Naive thymus-derived CD4-positive, alpha-beta T cell (primary cell): ENCODE measurements around the gene EDN3. TPM values are rescaled to one million over a fixed set of nuclear protein-coding genes. Genes with fewer than 3 reads are reported as not detected.

Experiments used
- ATAC-seq: fragments of 150-1000 bp; cut with Tn5 transposase; 2 replicates; pipeline ENCODE4 v1.10.0; 2021; ENCODE audit warnings: mild to moderate bottlenecking, moderate library complexity
- CTCF ChIA-PET: fragments of 350-600 bp; sonication (Branson Sonifier 250); formaldehyde crosslinking; loops from one replicate; lab custom pipeline; 2021; ENCODE audit warnings: antibody characterized with exemption; lab: Charles Lee
- POLR2A ChIA-PET: fragments of 350-600 bp; sonication (Branson Sonifier 250); formaldehyde crosslinking; loops from one replicate; lab custom pipeline; 2021; ENCODE audit warnings: antibody characterized with exemption, inconsistent platforms; lab: Charles Lee
- DNase-seq, 9 donors: peaks; one replicate each; pipeline versions ENCODE4 v3.0.0 to v3.0.0-alpha.2; 2020 to 2022; ENCODE audit warnings: mixed read lengths in 1 of 9
- H3K27ac ChIP-seq: one replicate; pipeline ENCODE4 v1.7.0; 2013; ENCODE audit warnings: mild to moderate bottlenecking, low read depth, low read length, moderate library complexity
- H3K27me3 ChIP-seq, 2 donors: one replicate each; pipeline ENCODE4 v1.7.0; 2013; ENCODE audit warnings: low read length in 2 of 2, mild to moderate bottlenecking in 2 of 2, moderate library complexity in 2 of 2; ENCODE audit not compliant: control insufficient read depth in 2 of 2, insufficient read depth in 2 of 2
- H3K36me3 ChIP-seq, 3 experiments: 1 replicate in 2 of 3; 2 replicates in 1 of 3; pipeline ENCODE4 v1.7.0; 2013; ENCODE audit warnings: low read length in 3 of 3, mild to moderate bottlenecking in 3 of 3, moderate library complexity in 1 of 3; ENCODE audit not compliant: insufficient read depth in 3 of 3, control insufficient read depth in 2 of 3
- H3K4me1 ChIP-seq, 2 donors: one replicate each; pipeline ENCODE4 v1.7.0; 2013; ENCODE audit warnings: low read length in 2 of 2, mild to moderate bottlenecking in 2 of 2, moderate library complexity in 1 of 2; ENCODE audit not compliant: control insufficient read depth in 2 of 2, insufficient read depth in 2 of 2
- H3K4me3 ChIP-seq: 2 replicates; pipeline ENCODE4 v1.7.0; 2013; ENCODE audit warnings: mild to moderate bottlenecking, low read length
- H3K9me3 ChIP-seq, 3 experiments: 1 replicate in 2 of 3; 2 replicates in 1 of 3; pipeline ENCODE4 v1.7.0; 2013; ENCODE audit warnings: low read length in 3 of 3; ENCODE audit not compliant: control insufficient read depth in 2 of 3
- H3K27ac Mint-ChIP-seq, 9 donors: one replicate each; pipeline ENCODE4 v1.8.0; 2020 to 2022; ENCODE audit warnings: mixed read lengths in 9 of 9, mild to moderate bottlenecking in 8 of 9, moderate library complexity in 5 of 9, inconsistent platforms in 2 of 9
- H3K27me3 Mint-ChIP-seq, 5 donors: one replicate each; pipeline ENCODE4 v1.8.0; 2021 to 2022; ENCODE audit warnings: mixed read lengths in 5 of 5, mild to moderate bottlenecking in 1 of 5
- H3K36me3 Mint-ChIP-seq, 5 donors: one replicate each; pipeline ENCODE4 v1.8.0; 2020 to 2022; ENCODE audit warnings: mixed read lengths in 5 of 5, mild to moderate bottlenecking in 3 of 5, inconsistent platforms in 1 of 5
- H3K4me1 Mint-ChIP-seq, 7 donors: one replicate each; pipeline ENCODE4 v1.8.0; 2020 to 2022; ENCODE audit warnings: mixed read lengths in 7 of 7, mild to moderate bottlenecking in 3 of 7, inconsistent platforms in 1 of 7
- H3K4me3 Mint-ChIP-seq, 10 donors: one replicate each; pipeline ENCODE4 v1.8.0; 2020 to 2022; ENCODE audit warnings: mild to moderate bottlenecking in 10 of 10, mixed read lengths in 10 of 10, moderate library complexity in 6 of 10, inconsistent platforms in 2 of 10
- H3K9me3 Mint-ChIP-seq, 11 donors: one replicate each; pipeline ENCODE4 v1.8.0; 2020 to 2022; ENCODE audit warnings: mixed read lengths in 11 of 11, mild to moderate bottlenecking in 4 of 11, inconsistent platforms in 1 of 11, moderate library complexity in 1 of 11
- intact Hi-C, 2 donors: fragments of 100-400 bp; cut with micrococcal nuclease; formaldehyde crosslinking; loops; one replicate each; pipeline ENCODE4 v1.15.1; 2023
- polyA plus RNA-seq, 2 donors: library from polyadenylated mRNA; unstranded; fragments of 300-500 nt; fragmentation: Illumina TruSeq; gene quantifications; one replicate each; pipeline ENCODE4 v1.2.3, GENCODE V29; 2021
- total RNA-seq, 6 experiments: library from RNA in 5 of 6; stranded (reverse) in 5 of 6; gene quantifications; 1 replicate in 5 of 6; 2 replicates in 1 of 6; pipeline ENCODE4 v1.2.3 and lab custom pipeline; 2021 to 2026

The EDN3 gene
- total and polyA plus RNA-seq, 7 experiments from 2014 or later = 0.13 to 0.56 (median 0.40) TPM; not detected in 3

DNA sequence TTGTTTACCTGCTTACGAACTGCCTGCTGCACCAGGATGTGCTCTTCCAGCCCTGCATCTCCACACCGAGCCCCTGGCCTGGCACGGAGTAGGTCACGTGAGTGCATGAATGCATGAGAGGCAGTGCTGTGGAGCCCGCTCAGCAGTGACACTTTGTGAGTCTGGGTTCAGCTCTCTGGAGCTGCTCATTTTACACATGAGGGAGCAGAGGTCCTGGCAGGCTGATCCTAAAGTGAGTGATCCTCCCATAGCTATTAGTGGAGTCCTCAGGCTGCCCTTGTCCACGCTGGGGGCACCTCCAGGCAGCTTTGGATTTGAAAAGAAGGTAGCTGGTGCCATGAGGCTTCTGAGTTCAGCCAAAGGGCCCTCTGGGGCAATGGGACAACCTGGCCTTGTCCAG is 64.2 kb downstream of the EDN3 start:
- H3K27ac ChIP-seq = no peak overlapping the region
- no peaks in the 10 kb centered on the region for H3K4me1 ChIP-seq
- no peaks in the 10 kb centered on the region for H3K36me3 ChIP-seq
- H3K27me3 ChIP-seq = no peaks in the 10 kb centered on the region
- H3K27me3 Mint-ChIP-seq = peaks cover 0 to 11% (median 0%) of the 10 kb centered on the region in 5 donors
- intact Hi-C loops = no loop called here
- no peak for DNase-seq
- no peaks in the 10 kb centered on the region for H3K4me1 Mint-ChIP-seq
- no peak overlapping the region for H3K4me3 ChIP-seq
- POLR2A ChIA-PET = no interaction called here
- no peak overlapping the region for H3K4me3 Mint-ChIP-seq
- ATAC-seq = no peak
- H3K36me3 Mint-ChIP-seq = no peaks in the 10 kb centered on the region
- H3K9me3 Mint-ChIP-seq = no peaks in the 10 kb centered on the region
- H3K9me3 ChIP-seq = no peaks in the 10 kb centered on the region
- H3K27ac Mint-ChIP-seq = no peak overlapping the region
- CTCF ChIA-PET = interaction anchor here (0.7 kb wide), 1 partner anchor 40 kb away, joined by 3 read pairs; no protein-coding TSS in a partner anchor

DNA sequence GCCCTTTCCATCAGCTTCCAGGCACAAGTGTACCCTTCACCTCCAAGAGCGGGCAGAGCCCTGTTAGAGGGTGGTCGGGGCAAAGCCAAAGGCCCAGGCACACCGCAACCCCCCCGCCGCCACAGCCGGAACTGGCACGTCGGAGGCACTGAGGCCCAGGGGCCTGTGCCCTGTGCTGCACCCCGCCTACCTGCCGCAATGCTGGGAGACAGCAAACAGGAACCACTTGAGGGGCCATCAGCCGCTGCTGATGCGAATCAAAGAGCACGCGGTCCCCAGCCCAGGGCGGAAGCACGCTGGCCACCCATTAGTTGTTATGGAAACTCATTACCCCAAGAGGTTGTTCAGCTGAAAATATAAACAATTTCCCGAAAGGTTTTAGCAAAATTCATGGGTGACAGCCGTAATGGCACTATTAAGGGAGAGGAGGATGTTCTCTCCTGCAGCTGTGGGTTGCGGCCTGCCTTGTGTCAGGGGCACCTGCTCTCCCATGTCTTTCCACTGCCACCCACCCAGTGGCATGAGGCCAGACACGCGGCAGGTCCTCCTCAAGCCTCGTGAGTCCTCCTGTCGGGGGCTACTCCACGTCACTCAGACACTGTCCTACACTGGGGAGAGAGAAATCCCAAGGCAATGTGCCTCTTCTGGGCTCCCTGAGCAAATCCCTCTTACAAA is 65.3 kb downstream of the EDN3 start:
- CTCF ChIA-PET = no interaction called here
- no peaks in the 10 kb centered on the region for H3K36me3 Mint-ChIP-seq
- Histone ChIP-seq H3K27me3 (no peaks in the 10 kb centered on the region), H3K9me3 (no peaks in the 10 kb centered on the region), H3K4me1 (no peaks in the 10 kb centered on the region), H3K36me3 (no peaks in the 10 kb centered on the region), H3K27ac (no peak overlapping the region), H3K4me3 (no peak overlapping the region)
- DNase-seq (no peak), ATAC-seq (no peak)
- H3K27ac Mint-ChIP-seq = no peak overlapping the region
- no peaks in the 10 kb centered on the region for H3K4me1 Mint-ChIP-seq
- peaks cover 0 to 11% (median 2%) of the 10 kb centered on the region in 5 donors for H3K27me3 Mint-ChIP-seq
- no peaks in the 10 kb centered on the region for H3K9me3 Mint-ChIP-seq
- POLR2A ChIA-PET = no interaction called here
- intact Hi-C loops = no loop called here
- no peak overlapping the region for H3K4me3 Mint-ChIP-seq

DNA sequence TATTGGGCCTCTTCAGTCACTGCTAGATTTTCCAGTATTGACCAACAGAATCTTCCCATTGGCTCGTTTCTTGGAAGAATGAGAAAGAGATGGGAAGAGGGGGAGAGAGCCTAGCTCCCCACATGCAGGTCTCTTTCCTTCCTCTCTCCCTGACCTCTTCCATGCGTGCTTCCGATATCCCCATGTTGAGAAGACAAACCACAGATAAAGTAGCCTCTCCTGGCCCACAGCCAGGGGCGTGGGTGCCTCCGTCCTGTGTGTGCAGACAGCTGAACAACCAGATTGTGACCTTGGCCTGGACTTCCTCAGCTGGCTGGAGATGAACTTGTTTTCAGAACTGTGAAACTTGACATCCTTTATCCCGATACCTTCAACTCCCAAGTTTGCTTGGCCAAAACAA is 71.0 kb downstream of the EDN3 start:
- no peak overlapping the region for H3K27ac ChIP-seq
- no peaks in the 10 kb centered on the region for H3K27me3 ChIP-seq
- ChIA-PET POLR2A (no interaction called here), CTCF (no interaction called here)
- intact Hi-C loops = no loop called here
- H3K36me3 Mint-ChIP-seq = peaks cover 0 to 4% (median 0%) of the 10 kb centered on the region in 5 donors
- H3K4me1 ChIP-seq = no peaks in the 10 kb centered on the region
- no peaks in the 10 kb centered on the region for H3K9me3 Mint-ChIP-seq
- no peaks in the 10 kb centered on the region for H3K36me3 ChIP-seq
- H3K4me1 Mint-ChIP-seq = peaks cover 0 to 2% (median 0%) of the 10 kb centered on the region in 7 donors
- H3K4me3 Mint-ChIP-seq = no peak overlapping the region
- H3K27ac Mint-ChIP-seq = no peak overlapping the region
- peaks cover 0 to 14% (median 9%) of the 10 kb centered on the region in 5 donors for H3K27me3 Mint-ChIP-seq
- DNase-seq (no peak), ATAC-seq (no peak)
- no peaks in the 10 kb centered on the region for H3K9me3 ChIP-seq
- no peak overlapping the region for H3K4me3 ChIP-seq

DNA sequence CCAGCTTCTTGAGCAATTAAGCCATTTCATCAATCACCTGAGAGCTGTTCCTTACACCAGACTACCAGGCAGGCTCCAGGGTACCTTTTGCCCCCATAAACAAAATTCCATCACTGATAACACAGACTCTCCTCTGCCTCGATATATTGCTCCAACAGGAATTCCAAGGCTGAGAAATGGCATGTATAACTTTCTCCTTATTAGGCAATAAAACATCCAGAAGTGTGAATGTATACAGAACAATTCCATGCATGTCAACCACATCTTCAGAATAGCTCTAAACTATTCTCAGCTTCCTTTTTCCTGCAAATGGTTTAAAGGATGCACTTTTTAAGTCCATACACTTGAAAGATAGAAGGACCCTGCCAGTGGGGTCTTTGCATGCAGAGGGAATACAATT is 73.8 kb downstream of the EDN3 start:
- H3K9me3 ChIP-seq = no peaks in the 10 kb centered on the region
- ATAC-seq (no peak), DNase-seq (no peak)
- Mint-ChIP-seq H3K9me3 (no peaks in the 10 kb centered on the region), H3K4me3 (no peak overlapping the region), H3K4me1 (peaks cover 0 to 6% (median 2%) of the 10 kb centered on the region in 7 donors), H3K27ac (no peak overlapping the region), H3K36me3 (peaks cover 0 to 4% (median 0%) of the 10 kb centered on the region in 5 donors), H3K27me3 (peaks cover 0 to 14% (median 9%) of the 10 kb centered on the region in 5 donors)
- H3K36me3 ChIP-seq = no peaks in the 10 kb centered on the region
- ChIA-PET CTCF (no interaction called here), POLR2A (no interaction called here)
- H3K27ac ChIP-seq = no peak overlapping the region
- H3K4me1 ChIP-seq = no peaks in the 10 kb centered on the region
- H3K27me3 ChIP-seq = no peaks in the 10 kb centered on the region
- no peak overlapping the region for H3K4me3 ChIP-seq
- intact Hi-C loops = no loop called here

DNA sequence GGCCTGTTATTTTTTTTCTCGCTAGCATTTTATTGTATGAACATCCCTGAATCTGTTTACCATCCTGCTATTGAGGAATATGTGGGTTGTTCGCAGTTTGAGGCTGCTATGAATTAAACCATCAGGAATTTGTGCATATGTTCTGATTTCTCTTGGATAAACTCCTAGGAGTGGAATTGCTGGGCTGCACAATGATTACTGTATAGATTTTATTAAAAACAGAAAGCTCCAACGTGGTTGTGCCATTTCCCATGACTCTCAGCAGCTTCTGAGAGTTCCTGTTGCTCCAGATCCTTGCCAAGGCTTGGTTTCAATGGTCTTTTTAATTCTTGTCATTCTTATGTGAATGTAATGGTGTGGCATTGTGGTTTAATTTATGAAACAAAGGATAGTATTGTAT is 75.1 kb downstream of the EDN3 start:
- Mint-ChIP-seq H3K9me3 (peaks cover 0 to 2% (median 0%) of the 10 kb centered on the region in 11 donors), H3K4me3 (no peak overlapping the region), H3K27me3 (peaks cover 0 to 14% (median 11%) of the 10 kb centered on the region in 5 donors), H3K27ac (no peak overlapping the region), H3K4me1 (peaks cover 0 to 6% (median 2%) of the 10 kb centered on the region in 7 donors), H3K36me3 (peaks cover 0 to 4% (median 0%) of the 10 kb centered on the region in 5 donors)
- Histone ChIP-seq H3K27me3 (no peaks in the 10 kb centered on the region), H3K36me3 (no peaks in the 10 kb centered on the region), H3K27ac (no peak overlapping the region), H3K4me1 (no peaks in the 10 kb centered on the region), H3K9me3 (no peaks in the 10 kb centered on the region), H3K4me3 (no peak overlapping the region)
- POLR2A ChIA-PET = no interaction called here
- ATAC-seq (no peak), DNase-seq (no peak)
- intact Hi-C loops = no loop called here
- CTCF ChIA-PET = no interaction called here

Other genes starting within 250 kb of the EDN3 start
- gene ZNF831, start 136.8 kb upstream of the EDN3 start, total RNA-seq = 10 to 100 TPM in 4 of 5 experiments, 1 to 10 TPM in 1; 8.5 to 37.8 (median 35.5) TPM
- gene ZNF831, start 136.8 kb upstream of the EDN3 start, polyA plus RNA-seq = 1 to 10 TPM; 5.6 to 7.8 TPM